Body of pancreas (tissue), 4 donors: Measurements from ENCODE around the gene BBS7. TPM values are rescaled to one million over a fixed set of nuclear protein-coding genes. Genes with fewer than 3 reads are reported as not detected.
A peak's percentile ranks its signal among the peaks of the same experiment; 100 is the strongest.

Experiments
- ATAC-seq: fragments of 150-250 bp; one replicate; pipeline ENCODE4 v1.9.1; 2016
- DNase-seq, 4 donors: peaks; one replicate each; pipeline ENCODE4 v3.0.0-alpha.2; 2019
- H3K27ac ChIP-seq, 4 donors: fragments of 200-600 bp; sonication (generic); 1 replicate in 3 of 4; 2 replicates in 1 of 4; pipeline versions ENCODE4 v1.5.1 to v1.6.1; 2016 to 2019; ENCODE audit warnings: mild to moderate bottlenecking in 1 of 4, mixed read lengths in 1 of 4, moderate library complexity in 1 of 4
- H3K27me3 ChIP-seq, 2 donors: fragments of 200-600 bp; sonication (generic); one replicate each; pipeline ENCODE4 v1.6.0; 2016; ENCODE audit warnings: mild to moderate bottlenecking in 1 of 2
- H3K36me3 ChIP-seq, 2 donors: fragments of 200-600 bp; sonication (generic); replicated peaks in 1 of 2; 2 replicates each; pipeline ENCODE4 v1.5.1; 2016; ENCODE audit warnings: low read depth in 2 of 2; ENCODE audit not compliant: insufficient read depth in 1 of 2
- H3K4me1 ChIP-seq: fragments of 200-600 bp; sonication (generic); one replicate; pipeline ENCODE4 v1.6.0; 2016
- H3K4me3 ChIP-seq, 2 donors: fragments of 200-600 bp; sonication (generic); 1 replicate in 1 of 2; 2 replicates in 1 of 2; pipeline ENCODE4 v1.5.1; 2016 to 2019
- H3K9me3 ChIP-seq, 3 donors: fragments of 200-600 bp; sonication (generic); 1 replicate in 2 of 3; 2 replicates in 1 of 3; pipeline ENCODE4 v1.5.1; 2016
- POLR2A ChIP-seq, 3 donors: fragments of 450-650 bp; IDR thresholded peaks; one replicate each; pipeline ENCODE4 v1.6.1; 2016; ENCODE audit warnings: antibody characterized with exemption in 3 of 3, mild to moderate bottlenecking in 2 of 3
- WGBS, 2 donors: methylation state at CpG; one replicate each; pipeline ENCODE4 v1.1.5; 2017; 5-methylcytosine and 5-hydroxymethylcytosine counted together
- intact Hi-C: fragments of 100-400 bp; cut with DNase I; formaldehyde crosslinking; loops from one replicate; pipeline ENCODE4 v1.15.1; 2023
- total RNA-seq, 2 donors: library from RNA; depleted of rRNA; stranded (reverse); fragments of >200 nt; gene quantifications; one replicate each; pipeline ENCODE4 v1.1.0, GENCODE V29; 2016
- TF ChIP-seq, protein P1 (sequence below), 7 experiments: fragments of 450-650 bp in 4 of 7; fragments of 200-600 bp in 3 of 7; sonication (generic) in 3 of 7; IDR thresholded peaks; one replicate each; pipeline ENCODE4 v1.5.1; 2016 to 2019; ENCODE audit warnings: antibody characterized with exemption in 7 of 7

The BBS7 gene
- total RNA-seq, 2 donors from 2014 or later: 3.6 to 13.0 TPM

DNA sequence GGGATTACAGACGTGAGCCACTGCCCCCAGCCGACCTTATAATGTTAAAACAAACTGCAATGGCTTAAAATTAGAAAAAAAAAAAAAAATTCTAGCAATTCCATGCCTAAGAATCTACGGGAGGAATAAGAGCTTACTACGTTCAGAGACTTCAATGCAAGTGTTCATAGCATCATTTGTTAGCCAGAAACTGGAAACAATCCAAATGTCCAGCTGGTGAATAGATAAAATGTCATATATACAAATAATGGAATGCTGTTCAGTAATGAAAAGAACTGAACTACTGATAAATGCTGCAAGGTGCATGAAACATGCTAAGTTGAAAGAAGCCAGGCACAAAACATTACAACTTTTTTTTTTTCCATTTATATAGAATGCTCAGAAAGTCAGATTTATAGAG lies 63.9 kb downstream of the BBS7 start:
- no peaks in the 10 kb centered on the region for H3K27me3 ChIP-seq
- intact Hi-C loops: no loop called here
- no peak overlapping the region for H3K4me3 ChIP-seq
- DNase-seq (no peak), ATAC-seq (no peak)
- H3K36me3 ChIP-seq: peaks cover 0 to 6% of the 10 kb centered on the region in 2 donors
- TF ChIP-seq, protein P1, sequence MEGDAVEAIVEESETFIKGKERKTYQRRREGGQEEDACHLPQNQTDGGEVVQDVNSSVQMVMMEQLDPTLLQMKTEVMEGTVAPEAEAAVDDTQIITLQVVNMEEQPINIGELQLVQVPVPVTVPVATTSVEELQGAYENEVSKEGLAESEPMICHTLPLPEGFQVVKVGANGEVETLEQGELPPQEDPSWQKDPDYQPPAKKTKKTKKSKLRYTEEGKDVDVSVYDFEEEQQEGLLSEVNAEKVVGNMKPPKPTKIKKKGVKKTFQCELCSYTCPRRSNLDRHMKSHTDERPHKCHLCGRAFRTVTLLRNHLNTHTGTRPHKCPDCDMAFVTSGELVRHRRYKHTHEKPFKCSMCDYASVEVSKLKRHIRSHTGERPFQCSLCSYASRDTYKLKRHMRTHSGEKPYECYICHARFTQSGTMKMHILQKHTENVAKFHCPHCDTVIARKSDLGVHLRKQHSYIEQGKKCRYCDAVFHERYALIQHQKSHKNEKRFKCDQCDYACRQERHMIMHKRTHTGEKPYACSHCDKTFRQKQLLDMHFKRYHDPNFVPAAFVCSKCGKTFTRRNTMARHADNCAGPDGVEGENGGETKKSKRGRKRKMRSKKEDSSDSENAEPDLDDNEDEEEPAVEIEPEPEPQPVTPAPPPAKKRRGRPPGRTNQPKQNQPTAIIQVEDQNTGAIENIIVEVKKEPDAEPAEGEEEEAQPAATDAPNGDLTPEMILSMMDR (IDR thresholded peaks at IDR 0.05): no peak
- no peak for TF ChIP-seq POLR2A (IDR thresholded peaks at IDR 0.05)
- 76 to 91% methylated on average over 4 of the region's 4 CpGs for WGBS, 2 donors
- no peak overlapping the region for H3K27ac ChIP-seq
- peaks cover 6% of the 10 kb centered on the region for H3K4me1 ChIP-seq
- H3K9me3 ChIP-seq: no peaks in the 10 kb centered on the region

DNA sequence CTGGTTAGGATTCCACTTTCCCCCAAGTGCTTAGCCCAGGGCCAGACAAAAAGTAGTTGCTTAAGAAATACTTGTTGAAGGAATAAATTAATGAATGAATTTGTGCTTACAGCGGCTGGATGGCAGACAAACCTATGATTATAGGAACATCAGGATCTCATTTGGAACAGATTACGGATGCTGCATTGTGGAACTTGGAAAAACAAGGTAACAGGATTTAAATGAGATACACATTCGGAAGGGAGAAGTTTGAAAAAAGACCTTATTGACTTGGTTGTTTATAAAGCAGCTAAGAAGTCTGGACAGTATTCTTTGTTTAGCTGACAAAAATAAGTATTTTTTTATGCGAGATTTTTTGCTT lies 68.6 kb downstream of the BBS7 start:
- WGBS, 2 donors: 10 to 14% methylated on average over 4 of the region's 4 CpGs
- peak overlapping the region; percentile 59 to 76 for H3K4me3 ChIP-seq
- peak overlapping the region in 3 of 4 donors; percentile 77 to 92 (median 81) for H3K27ac ChIP-seq
- peaks cover 0 to 4% of the 10 kb centered on the region in 2 donors for H3K36me3 ChIP-seq
- TF ChIP-seq, protein P1 (IDR thresholded peaks at IDR 0.05): no peak
- no peak for TF ChIP-seq POLR2A (IDR thresholded peaks at IDR 0.05)
- DNase-seq: no peak
- H3K9me3 ChIP-seq: no peaks in the 10 kb centered on the region
- no peaks in the 10 kb centered on the region for H3K27me3 ChIP-seq
- no peak for ATAC-seq
- H3K4me1 ChIP-seq: peaks cover 13% of the 10 kb centered on the region
- intact Hi-C loops: no loop called here

DNA sequence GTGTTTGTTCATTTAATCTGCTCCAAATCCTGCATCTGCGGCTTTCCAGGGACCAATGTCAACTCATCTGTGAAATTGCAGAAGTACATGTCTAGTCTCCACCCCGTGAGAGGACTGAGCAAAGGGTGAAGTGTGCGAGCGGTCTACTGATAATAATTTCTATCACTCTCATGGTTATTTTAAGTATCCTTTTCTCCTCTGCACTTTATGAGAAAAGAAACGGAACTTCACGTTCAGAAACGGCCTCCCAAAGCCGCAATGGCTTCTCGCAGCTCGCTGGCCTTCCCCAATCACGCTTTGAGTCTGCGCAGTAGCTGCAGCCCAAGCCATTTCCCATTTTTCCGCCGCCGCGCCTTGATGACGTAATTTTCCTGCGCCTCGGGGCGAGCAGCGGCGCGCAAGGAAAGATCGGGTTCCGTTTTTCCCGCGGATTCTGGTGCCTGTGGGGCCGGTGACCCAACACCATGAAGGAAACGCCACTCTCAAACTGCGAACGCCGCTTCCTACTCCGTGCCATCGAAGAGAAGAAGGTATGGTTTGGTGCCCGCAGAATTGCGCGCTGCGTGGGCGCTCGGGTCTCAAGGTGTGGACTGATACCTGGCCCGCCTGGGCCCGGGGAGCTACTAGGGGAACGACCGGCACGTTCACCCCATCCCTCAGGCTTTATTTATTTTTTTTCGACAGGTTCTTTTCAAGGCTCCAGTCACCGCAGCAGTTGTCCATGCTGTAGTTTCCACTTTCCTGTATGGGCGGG lies 69.1 kb downstream of the BBS7 start, which contains the start of gene EXOSC9:
Gene EXOSC9 (plus strand): TSS at position 363 of the 754 bp plus-strand sequence. CDS start 102 bp downstream, at position 465.
- peak within 1 kb of the TSS; percentile 59 to 76 for H3K4me3 ChIP-seq
- intact Hi-C loops: no loop called here
- DNase-seq: peak; percentile 92 to 94 (median 93)
- H3K9me3 ChIP-seq: no peaks in the 10 kb centered on the region
- H3K27me3 ChIP-seq: no peaks in the 10 kb centered on the region
- 0% methylated on average over 48 of the region's 48 CpGs for WGBS, 2 donors
- ATAC-seq: peak; percentile 99
- TF ChIP-seq, protein P1 (IDR thresholded peaks at IDR 0.05): peak in 2 of 7 experiments; percentile 16 to 18
- TF ChIP-seq POLR2A (IDR thresholded peaks at IDR 0.05): peak; percentile 39 to 86 (median 82)
- H3K27ac ChIP-seq: peak within 1 kb of the TSS; percentile 41 to 92 (median 79)
- peaks cover 13% of the 10 kb centered on the region for H3K4me1 ChIP-seq
- peaks cover 0 to 1% of the 10 kb centered on the region in 2 donors for H3K36me3 ChIP-seq

DNA sequence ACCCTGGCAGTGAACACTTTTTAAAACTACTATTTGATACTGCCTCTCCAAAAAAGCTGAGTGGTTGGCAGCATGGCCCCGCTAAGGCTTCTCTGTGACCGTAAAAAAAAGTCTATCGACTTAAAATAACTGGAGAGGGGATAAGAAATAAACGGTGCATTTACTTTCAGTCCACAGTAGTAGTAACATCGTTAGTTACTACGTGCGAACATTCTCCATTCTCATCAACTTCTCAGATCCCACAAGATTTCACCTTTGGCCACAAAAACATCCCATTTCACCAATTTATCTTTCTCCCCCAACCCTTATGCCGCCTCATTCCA lies 69.7 kb downstream of the BBS7 start:
- peaks cover 13% of the 10 kb centered on the region for H3K4me1 ChIP-seq
- ATAC-seq: peak; percentile 29
- TF ChIP-seq POLR2A (IDR thresholded peaks at IDR 0.05): no peak
- TF ChIP-seq, protein P1 (IDR thresholded peaks at IDR 0.05): no peak
- intact Hi-C loops: no loop called here
- WGBS, 2 donors: 40 to 52% methylated on average over 8 of the region's 8 CpGs
- H3K4me3 ChIP-seq: peak overlapping the region; percentile 59 to 76
- H3K36me3 ChIP-seq: peaks cover 0 to 1% of the 10 kb centered on the region in 2 donors
- no peak for DNase-seq
- no peaks in the 10 kb centered on the region for H3K9me3 ChIP-seq
- no peaks in the 10 kb centered on the region for H3K27me3 ChIP-seq
- peak overlapping the region; percentile 41 to 92 (median 79) for H3K27ac ChIP-seq
